GM19025 (cell line): ENCODE results near the gene FBXO21.
"Not testable (repeated sequence)": the region's sequence is repeated elsewhere in the genome, so short reads cannot be mapped to it uniquely, and the experiment has no call there.

ENCODE experiments used
- ATAC-seq: cut with Tn5 transposase; IDR thresholded peaks from one replicate; pipeline ENCODE4 v1.9.1; 2021; ENCODE audit warnings: mild to moderate bottlenecking, low read depth, moderate library complexity; ENCODE audit not compliant: unreplicated experiment

Gene FBXO21

DNA sequence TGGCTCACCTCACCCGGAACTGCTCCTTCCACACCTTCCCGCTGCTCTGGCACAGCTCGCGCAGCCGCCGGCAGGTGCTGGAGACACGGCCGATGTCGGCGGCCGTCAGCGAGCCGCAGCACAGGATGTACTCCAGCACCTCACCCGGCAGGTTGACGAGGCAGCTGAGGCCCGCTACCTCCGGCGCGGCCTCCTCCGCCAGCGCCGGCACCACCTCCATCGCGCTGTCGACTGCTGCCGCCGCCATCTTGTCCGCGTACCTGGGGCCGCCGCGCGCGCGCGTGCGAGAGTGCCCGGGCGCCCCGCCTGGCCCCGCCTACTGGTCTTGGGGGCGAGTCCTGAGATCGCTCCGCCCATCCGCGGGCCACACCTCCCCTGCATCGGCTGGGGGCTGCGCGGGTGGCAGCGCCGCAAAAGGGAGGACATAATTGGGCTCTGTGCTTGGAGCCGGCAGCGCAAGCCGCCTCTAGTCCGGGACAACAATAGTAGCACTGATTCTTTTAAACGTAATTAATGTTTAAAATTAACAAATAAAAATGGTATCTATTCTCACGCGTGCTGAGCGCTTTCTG lies at the start of gene FBXO21:
Gene FBXO21, minus strand, starts transcription at position 261 of the 572 bp plus-strand sequence. Its CDS starts 14 bp downstream, at position 247.
- peak; percentile 91 for ATAC-seq

GRCh38 chr12:117236456-117237001 lies 46.3 kb upstream of the FBXO21 start:
- ATAC-seq = no peak

GRCh38 chr12:117235261-117235660 lies 45.0 kb upstream of the FBXO21 start:
- no peak for ATAC-seq

DNA sequence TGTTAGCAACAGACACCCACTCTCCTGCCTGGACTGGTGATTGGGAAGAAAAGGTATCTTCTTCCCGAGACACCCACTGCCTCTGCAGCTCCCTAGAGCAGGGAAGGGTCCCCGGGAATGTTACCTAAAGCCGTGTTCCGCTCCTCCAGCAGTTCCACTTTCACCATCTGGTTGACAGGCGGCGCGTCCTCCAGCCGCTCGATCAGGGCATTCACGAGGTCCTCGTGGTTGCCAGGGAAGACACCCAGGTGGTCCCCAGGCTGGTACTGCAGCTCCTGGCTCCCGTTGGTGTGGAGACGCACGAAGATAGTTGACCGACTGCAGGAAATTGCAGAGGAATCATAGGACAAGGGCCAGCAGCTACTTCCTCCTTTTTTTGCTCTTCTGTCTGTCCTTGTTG lies 44.2 kb upstream of the FBXO21 start:
- no peak for ATAC-seq

DNA sequence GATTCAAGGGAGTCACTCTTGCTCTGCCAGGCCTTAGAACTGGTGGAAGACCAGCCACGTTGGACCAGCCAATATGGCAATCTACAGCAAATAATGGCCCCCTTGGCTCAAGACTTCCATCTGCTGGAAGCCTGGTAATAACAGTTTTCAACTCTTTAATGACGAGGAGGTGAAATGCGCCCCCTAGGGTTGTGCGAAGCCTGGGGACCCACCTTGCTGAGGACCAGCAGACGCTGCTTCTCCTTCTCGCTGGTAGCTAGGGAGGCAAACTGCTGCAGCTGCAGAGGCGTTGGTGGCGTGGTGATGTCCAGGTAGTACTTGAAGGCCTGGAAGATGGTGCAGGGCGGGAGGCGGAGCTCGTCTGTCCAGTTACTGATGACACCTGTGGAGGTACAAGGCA lies 41.5 kb upstream of the FBXO21 start:
- no peak for ATAC-seq

DNA sequence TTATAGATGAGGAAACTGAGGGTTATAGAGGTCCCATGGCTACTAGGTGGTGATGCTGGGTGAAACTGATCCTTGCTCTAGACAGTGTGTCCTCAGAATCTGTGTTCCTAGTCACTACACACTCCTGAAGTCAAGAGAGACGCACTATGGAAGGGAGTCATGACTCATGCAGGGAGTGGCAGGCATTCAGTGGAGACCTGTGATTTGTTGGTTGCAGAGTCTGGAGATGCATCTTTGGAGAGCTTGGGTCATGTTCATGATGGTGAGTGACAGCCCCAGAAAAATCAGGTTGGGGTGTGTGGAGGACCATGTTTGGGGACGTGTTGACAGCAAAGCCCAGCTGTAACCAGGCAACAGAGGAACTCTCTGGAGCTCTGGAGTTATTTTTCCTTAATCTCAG lies 38.0 kb upstream of the FBXO21 start:
- no peak for ATAC-seq

GRCh38 chr12:117227000-117227653 lies 36.9 kb upstream of the FBXO21 start:
- no peak for ATAC-seq

- ATAC-seq = no peak
Observed at GRCh38 chr12:117226505-117226904, 36.2 kb upstream of the FBXO21 start.

DNA sequence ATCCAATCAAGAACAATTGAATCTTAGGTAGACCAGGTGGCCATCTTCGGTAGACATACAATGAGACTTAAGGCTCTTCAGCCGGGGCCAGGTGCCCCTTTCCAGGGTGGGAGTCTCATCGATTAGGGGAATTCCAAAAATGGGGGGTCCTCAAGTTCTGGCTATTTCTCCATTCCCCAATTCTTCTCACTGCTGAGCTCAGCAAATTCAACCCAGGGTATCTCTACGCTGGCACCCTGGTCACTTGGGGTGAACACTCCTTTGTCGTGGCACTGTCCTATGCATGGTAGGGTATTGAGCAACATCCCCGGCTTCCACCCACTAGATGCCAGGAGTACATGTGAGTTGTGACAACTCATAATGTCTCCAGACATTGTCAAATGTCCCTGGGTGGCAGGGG lies 34.9 kb upstream of the FBXO21 start:
- ATAC-seq = no peak

- not testable (repeated sequence) for ATAC-seq
Observed at GRCh38 chr12:117220947-117221346, 30.7 kb upstream of the FBXO21 start.

GRCh38 chr12:117218149-117218548 lies 27.9 kb upstream of the FBXO21 start:
- ATAC-seq = no peak

DNA sequence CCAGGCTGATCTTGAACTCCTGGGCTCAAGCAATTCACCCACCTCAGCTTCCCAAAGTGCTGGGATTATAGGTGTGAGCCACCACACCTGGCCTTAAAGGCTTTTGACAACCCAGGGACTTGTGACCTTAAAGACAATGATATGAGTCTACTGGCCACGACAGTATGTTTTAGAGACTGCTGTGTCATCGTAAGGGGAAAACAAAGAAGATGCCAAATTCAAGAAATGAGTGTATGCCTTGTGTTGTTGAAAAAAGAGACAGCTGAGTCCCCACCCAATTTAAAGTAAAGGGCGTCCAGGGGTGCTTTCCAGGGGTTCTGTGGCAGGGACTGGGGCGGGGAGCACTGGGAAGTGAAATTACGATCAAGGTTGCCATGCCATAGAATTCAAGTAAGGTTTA lies 26.4 kb upstream of the FBXO21 start:
- no peak for ATAC-seq

- ATAC-seq = no peak
Observed at GRCh38 chr12:117214797-117215196, 24.5 kb upstream of the FBXO21 start.

DNA sequence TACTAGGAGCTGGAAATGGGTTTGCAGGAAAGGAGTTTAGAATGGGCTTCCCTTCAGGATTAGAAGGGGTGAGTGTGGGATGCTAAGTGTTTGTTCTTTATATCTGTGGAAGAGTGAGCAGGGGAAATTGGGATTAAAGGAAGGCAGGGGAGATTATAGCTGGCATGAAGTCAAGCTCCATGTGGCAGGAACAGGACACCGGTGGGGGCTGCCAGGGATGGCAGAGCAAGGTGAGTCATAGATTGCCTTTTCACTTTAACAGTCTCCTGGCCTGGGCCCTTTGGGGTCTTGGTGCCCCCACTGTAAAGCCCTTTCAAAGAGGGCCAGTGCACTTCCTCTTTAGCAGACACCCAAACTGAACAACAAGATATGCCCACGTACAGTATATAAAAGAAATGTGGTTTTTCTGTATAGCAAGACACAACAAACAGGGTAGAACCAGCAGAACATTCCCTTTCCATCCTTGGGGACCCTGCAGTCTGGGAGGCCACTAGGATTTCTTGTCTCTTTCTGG lies 23.1 kb upstream of the FBXO21 start:
- no peak for ATAC-seq

DNA sequence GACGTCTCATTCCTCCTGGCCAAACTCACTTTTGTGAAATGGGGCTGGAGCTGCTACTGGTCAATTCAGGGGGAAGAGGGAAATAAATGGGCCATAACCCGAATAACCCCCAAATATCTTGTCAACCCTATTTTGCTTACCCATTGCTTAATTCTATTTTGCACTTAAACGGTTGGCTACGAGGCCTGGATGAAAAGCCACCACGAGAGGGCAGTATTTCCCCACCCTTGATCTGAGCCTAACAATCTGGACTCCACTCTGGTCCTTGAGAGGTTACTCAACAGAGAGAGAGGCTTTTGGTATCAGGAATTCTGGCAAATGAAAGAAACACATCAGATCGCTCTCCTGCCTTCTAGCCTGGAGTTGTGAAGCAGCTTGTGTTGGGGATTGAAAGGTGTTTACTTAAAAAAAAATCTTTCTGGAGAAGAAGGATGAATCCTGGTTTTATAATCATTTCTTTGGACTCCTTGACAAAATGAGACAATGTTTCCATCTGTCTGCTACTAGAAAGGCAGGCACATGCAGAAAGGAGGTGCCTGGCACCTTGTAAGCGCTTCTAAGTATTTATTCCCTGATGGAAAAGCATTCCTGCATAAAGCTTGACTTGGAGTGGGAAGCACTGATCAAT lies 22.4 kb upstream of the FBXO21 start:
- ATAC-seq = no peak

GRCh38 chr12:117210266-117210918 lies 20.1 kb upstream of the FBXO21 start:
- no peak for ATAC-seq

DNA sequence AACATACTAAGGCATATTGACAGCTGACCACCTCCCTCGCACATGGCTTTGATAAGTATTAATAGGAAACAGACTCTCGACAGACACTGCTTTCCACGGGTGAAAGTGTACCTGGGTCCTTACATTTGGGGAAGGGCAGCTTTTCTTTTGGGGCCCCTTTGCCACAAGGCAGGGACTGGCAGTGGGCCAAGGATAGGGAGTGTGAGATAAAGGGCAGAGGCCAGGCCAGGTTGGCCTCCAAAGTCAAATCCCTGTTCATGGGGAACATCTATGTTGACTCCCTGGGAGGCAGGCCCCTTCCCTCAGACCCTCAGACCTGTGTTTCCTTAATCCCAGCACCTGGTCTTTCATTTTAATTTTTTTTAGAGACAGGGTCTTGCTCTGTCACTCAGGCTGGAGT lies 19.4 kb upstream of the FBXO21 start:
- ATAC-seq = no peak

- ATAC-seq = no peak
Observed at GRCh38 chr12:117208811-117209455, 18.7 kb upstream of the FBXO21 start.

- no peak for ATAC-seq
Observed at GRCh38 chr12:117208206-117208605, 17.9 kb upstream of the FBXO21 start.

DNA sequence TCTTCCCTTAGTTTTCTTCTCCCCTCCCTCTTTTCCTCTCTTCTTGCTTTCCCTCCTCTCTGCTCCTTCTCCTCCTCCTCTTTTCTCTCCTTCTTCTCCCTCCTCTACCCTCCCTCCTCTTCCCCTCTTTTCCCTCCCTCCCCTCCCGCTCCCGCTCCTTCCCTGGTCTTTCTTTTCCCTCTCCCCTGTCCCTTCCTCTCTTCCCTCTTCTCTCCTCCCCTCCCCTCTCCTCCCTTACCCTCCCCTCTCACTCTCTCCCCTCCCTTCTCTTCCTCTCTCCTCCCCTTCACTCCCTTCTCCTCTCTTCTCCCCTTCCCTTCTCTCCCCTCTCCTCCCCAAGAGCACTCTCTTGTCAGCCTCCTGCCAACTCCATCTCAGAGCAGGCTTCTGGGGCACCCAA lies 17.4 kb upstream of the FBXO21 start:
- no peak for ATAC-seq

GRCh38 chr12:117202556-117202955 lies 12.3 kb upstream of the FBXO21 start:
- no peak for ATAC-seq
